Measurements from ENCODE around the gene PITPNM1. TPM values are rescaled to one million over a fixed set of nuclear protein-coding genes. Genes with fewer than 3 reads are reported as not detected.
A peak's percentile ranks its signal among the peaks of the same experiment; 100 is the strongest.

The PITPNM1 gene
- total and polyA plus RNA-seq, 2 of the 13 experiments (the other 11 are each of a cell fraction or from before 2014, with no cell fraction given): 8.2 to 8.5 TPM

DNA sequence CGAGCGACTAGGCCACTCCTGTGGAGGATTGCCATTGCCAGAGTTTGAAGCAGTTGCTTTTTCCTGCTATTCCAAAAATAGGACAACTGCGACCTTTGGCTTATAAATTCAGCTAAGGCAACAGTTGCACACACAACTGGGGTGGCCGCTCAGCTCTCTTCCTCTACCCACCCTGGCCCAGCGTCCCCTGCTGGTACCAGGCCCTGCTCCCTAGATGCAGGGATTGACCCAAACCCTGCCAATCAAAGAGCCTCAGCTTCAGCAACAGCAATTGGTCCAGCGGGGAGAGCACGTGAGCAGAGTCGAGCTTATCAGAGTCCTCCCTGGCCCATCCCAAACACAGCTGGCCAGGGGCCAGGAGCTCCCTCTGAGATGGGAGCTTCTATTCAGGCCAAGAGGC, 40.1 kb upstream of the PITPNM1 start (continued):
- TF ChIP-seq, protein P1, sequence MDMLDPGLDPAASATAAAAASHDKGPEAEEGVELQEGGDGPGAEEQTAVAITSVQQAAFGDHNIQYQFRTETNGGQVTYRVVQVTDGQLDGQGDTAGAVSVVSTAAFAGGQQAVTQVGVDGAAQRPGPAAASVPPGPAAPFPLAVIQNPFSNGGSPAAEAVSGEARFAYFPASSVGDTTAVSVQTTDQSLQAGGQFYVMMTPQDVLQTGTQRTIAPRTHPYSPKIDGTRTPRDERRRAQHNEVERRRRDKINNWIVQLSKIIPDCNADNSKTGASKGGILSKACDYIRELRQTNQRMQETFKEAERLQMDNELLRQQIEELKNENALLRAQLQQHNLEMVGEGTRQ (IDR thresholded peaks at IDR 0.05; ENCODE audit: low read depth, low read length): peak; percentile 64
- TF ChIP-seq, protein P1 (CRISPR knock-in tag; IDR thresholded peaks at IDR 0.05; ENCODE audit: borderline replicate concordance): peak; percentile 72; the same call in 1 of the 2 replicates
- TF ChIP-seq, protein P2, sequence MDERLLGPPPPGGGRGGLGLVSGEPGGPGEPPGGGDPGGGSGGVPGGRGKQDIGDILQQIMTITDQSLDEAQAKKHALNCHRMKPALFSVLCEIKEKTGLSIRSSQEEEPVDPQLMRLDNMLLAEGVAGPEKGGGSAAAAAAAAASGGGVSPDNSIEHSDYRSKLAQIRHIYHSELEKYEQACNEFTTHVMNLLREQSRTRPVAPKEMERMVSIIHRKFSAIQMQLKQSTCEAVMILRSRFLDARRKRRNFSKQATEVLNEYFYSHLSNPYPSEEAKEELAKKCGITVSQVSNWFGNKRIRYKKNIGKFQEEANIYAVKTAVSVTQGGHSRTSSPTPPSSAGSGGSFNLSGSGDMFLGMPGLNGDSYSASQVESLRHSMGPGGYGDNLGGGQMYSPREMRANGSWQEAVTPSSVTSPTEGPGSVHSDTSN (CRISPR knock-in tag; IDR thresholded peaks at IDR 0.05): peak; percentile 68
- TF ChIP-seq, protein P3, sequence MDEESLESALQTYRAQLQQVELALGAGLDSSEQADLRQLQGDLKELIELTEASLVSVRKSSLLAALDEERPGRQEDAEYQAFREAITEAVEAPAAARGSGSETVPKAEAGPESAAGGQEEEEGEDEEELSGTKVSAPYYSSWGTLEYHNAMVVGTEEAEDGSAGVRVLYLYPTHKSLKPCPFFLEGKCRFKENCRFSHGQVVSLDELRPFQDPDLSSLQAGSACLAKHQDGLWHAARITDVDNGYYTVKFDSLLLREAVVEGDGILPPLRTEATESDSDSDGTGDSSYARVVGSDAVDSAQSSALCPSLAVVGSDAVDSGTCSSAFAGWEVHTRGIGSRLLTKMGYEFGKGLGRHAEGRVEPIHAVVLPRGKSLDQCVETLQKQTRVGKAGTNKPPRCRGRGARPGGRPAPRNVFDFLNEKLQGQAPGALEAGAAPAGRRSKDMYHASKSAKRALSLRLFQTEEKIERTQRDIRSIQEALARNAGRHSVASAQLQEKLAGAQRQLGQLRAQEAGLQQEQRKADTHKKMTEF (CRISPR knock-in tag; IDR thresholded peaks at IDR 0.05): no peak
- TF ChIP-seq KMT2A (CRISPR knock-in tag; IDR thresholded peaks at IDR 0.05): no peak
- TF ChIP-seq, protein P4, sequence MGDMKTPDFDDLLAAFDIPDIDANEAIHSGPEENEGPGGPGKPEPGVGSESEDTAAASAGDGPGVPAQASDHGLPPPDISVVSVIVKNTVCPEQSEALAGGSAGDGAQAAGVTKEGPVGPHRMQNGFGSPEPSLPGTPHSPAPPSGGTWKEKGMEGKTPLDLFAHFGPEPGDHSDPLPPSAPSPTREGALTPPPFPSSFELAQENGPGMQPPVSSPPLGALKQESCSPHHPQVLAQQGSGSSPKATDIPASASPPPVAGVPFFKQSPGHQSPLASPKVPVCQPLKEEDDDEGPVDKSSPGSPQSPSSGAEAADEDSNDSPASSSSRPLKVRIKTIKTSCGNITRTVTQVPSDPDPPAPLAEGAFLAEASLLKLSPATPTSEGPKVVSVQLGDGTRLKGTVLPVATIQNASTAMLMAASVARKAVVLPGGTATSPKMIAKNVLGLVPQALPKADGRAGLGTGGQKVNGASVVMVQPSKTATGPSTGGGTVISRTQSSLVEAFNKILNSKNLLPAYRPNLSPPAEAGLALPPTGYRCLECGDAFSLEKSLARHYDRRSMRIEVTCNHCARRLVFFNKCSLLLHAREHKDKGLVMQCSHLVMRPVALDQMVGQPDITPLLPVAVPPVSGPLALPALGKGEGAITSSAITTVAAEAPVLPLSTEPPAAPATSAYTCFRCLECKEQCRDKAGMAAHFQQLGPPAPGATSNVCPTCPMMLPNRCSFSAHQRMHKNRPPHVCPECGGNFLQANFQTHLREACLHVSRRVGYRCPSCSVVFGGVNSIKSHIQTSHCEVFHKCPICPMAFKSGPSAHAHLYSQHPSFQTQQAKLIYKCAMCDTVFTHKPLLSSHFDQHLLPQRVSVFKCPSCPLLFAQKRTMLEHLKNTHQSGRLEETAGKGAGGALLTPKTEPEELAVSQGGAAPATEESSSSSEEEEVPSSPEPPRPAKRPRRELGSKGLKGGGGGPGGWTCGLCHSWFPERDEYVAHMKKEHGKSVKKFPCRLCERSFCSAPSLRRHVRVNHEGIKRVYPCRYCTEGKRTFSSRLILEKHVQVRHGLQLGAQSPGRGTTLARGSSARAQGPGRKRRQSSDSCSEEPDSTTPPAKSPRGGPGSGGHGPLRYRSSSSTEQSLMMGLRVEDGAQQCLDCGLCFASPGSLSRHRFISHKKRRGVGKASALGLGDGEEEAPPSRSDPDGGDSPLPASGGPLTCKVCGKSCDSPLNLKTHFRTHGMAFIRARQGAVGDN (CRISPR knock-in tag; IDR thresholded peaks at IDR 0.05): peak; percentile 14; the same call in 1 of the 2 replicates
- no peak for TF ChIP-seq PRPF4 (IDR thresholded peaks at IDR 0.05; ENCODE audit: low read depth, low read length, poor library complexity, severe bottlenecking)
- no peak for TF ChIP-seq NFIC (IDR thresholded peaks at IDR 0.05; ENCODE audit: low read length)
- no peak for TF ChIP-seq ZNF292 (CRISPR knock-in tag; IDR thresholded peaks at IDR 0.05; ENCODE audit: borderline replicate concordance, low read depth)
- TF ChIP-seq KLF6 (CRISPR knock-in tag; IDR thresholded peaks at IDR 0.05): no peak
- TF ChIP-seq, protein P5, sequence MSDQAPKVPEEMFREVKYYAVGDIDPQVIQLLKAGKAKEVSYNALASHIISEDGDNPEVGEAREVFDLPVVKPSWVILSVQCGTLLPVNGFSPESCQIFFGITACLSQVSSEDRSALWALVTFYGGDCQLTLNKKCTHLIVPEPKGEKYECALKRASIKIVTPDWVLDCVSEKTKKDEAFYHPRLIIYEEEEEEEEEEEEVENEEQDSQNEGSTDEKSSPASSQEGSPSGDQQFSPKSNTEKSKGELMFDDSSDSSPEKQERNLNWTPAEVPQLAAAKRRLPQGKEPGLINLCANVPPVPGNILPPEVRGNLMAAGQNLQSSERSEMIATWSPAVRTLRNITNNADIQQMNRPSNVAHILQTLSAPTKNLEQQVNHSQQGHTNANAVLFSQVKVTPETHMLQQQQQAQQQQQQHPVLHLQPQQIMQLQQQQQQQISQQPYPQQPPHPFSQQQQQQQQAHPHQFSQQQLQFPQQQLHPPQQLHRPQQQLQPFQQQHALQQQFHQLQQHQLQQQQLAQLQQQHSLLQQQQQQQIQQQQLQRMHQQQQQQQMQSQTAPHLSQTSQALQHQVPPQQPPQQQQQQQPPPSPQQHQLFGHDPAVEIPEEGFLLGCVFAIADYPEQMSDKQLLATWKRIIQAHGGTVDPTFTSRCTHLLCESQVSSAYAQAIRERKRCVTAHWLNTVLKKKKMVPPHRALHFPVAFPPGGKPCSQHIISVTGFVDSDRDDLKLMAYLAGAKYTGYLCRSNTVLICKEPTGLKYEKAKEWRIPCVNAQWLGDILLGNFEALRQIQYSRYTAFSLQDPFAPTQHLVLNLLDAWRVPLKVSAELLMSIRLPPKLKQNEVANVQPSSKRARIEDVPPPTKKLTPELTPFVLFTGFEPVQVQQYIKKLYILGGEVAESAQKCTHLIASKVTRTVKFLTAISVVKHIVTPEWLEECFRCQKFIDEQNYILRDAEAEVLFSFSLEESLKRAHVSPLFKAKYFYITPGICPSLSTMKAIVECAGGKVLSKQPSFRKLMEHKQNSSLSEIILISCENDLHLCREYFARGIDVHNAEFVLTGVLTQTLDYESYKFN (CRISPR knock-in tag; conservative IDR thresholded peaks at IDR 0.05): no peak
- TF ChIP-seq ZNF207 (IDR thresholded peaks at IDR 0.05; ENCODE audit: borderline replicate concordance): no peak
- TF ChIP-seq AGO2 (optimal IDR thresholded peaks at IDR 0.05; ENCODE audit: low read depth, low read length): no peak
- TF ChIP-seq SNAI1 (CRISPR knock-in tag; IDR thresholded peaks at IDR 0.05; ENCODE audit: borderline replicate concordance): no peak
- no peak for TF ChIP-seq ZNF33B (CRISPR knock-in tag; IDR thresholded peaks at IDR 0.05)
- no peak for TF ChIP-seq XRCC5 (optimal IDR thresholded peaks at IDR 0.05; ENCODE audit: low read length)

Data from HepG2 (cell line).